UCSD-AML1 (cell line): ENCODE results near the gene MTLN.
"Not testable (repeated sequence)": the region's sequence is repeated elsewhere in the genome, so short reads cannot be mapped to it uniquely, and the experiment has no call there.

Experiments used
- DNase-seq: peaks from one replicate; lab custom pipeline; 2025; ENCODE audit not compliant: unreplicated experiment; lab: John Stamatoyannopoulos, UW

The MTLN gene

DNA sequence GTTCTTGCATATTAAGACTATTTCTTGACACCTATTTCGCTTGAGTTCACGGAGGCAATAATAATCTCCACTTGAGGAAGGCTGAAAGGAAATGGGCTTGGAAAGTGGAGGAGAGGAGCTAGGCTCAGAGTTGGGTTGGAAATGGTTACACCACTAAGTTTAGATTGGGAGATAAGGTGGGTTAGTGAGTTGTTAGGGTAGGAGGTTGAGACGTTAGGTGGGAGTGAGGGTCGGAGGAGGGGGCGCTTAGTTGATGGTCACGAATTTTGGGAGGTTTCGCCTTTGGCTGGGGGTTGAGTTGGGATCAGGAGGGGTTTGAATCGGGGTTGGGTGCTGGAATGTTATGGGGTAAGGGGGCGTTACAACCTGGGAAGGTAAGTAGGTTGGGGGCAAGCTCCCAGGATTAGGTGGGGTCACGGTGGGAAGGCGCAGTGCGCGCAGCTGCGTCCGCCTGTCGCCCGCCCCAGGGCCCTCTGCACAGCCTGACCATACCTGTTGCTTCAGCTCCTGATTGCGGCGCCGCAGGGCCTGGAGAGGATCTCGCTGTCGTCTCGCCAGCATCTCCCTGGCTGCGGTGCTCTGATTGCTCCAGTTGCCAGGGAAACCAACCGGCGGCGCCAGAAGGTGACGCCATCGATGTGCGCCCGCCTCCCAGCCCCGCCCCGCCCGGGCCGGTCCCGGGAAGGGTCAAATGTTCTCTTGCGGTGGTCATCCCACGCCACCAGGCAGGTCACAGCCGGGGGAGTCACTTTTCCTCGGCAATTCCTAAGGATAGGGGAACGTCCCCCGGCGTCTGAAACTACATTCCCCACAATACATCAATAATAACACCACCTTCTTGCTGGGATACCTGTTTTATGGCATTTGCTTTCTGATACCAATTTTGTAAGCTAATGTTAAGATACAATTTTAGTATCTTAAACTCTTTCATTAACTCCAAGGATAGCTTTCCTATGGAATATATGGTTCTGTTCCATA, 7.7 kb downstream of the MTLN start, which contains the start of gene NPHP1:
NPHP1 (minus strand) TSS at position 606 of the 978 bp plus-strand sequence; CDS start at position 561, 45 bp downstream.
- peak; percentile 79 for DNase-seq

DNA sequence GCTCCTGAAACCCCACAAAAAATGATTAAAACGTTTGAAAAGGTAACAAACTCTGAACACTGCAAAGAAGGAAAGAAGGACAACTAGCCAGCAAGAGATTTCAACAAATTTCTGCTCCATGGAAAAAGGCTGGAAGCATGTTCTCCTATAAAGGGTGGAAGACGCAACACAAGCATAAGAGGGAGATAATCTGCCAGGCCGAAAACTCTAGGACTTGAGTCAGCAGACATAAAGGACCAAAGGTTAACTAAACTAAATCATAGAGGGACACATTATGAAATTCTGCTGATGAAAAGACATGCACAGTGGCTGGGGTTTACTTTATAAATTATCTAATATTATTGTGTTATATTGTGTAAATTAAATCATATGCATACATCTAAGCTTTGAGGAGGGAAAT, 14.3 kb downstream of the MTLN start:
- no peak for DNase-seq

GRCh38 chr2:110197452-110197851, 14.9 kb downstream of the MTLN start:
- no peak for DNase-seq

DNA sequence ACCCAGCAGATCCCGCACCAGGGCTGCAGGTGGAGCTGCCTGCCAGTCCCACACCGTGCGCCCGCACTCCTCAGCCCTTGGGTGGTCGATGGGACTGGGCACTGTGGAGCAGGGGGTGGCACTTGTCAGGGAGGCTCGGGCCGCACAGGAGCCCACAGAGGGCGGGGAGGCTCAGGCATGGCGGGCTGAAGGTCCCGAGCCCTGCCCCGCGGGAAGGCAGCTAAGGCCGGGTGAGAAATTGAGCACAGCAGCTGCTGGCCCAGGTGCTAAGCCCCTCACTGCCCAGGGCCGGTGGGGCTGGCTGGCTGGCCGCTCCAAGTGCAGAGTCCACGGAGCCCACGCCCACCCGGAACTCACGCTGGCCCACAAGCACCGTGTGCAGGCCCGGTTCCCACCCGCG, 22.2 kb downstream of the MTLN start:
- not testable (repeated sequence) for DNase-seq

GRCh38 chr2:110182449-110182848, 29.9 kb downstream of the MTLN start:
- DNase-seq = no peak

DNA sequence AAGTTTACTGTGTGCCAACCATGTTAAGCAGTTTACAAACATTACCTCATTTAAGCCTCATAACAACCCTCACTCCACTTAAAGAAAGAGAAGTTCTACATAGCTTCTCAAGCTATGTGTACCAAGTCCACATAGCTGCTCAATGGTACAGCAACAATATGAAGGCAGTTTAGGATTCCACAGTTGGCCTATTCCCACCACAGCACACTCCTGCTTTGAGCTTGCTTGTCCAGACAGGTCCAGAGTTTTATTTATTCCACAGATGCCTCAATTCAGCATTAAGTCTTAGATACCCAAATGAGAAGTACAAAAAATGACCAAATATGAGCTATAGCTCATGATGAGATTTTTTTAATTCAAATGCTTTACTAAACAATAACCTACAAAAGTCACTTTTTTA, 32.3 kb downstream of the MTLN start:
- no peak for DNase-seq

- no peak for DNase-seq
Observed at GRCh38 chr2:110173523-110173922, 38.8 kb downstream of the MTLN start.

GRCh38 chr2:110172506-110172905, 39.8 kb downstream of the MTLN start:
- no peak for DNase-seq

DNA sequence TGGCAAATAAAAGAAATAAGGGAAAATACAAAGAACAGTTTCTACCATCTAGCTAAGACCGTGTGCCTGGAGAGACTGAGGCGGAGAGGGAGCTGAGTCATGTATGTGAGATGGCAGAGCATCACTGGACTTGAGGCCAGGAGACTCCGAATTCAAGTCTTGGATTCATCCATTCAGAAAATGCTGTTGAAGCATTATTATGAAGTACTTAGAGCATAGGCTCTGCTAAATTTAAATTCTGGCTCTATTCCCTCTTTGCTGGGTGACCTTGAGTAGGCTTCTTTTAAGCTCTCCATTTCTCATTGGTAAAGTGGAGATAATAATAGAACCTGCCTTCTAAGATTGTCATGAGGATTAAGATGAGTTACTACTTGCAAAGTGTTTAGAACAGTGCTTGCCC, 42.2 kb downstream of the MTLN start:
- DNase-seq = no peak

GRCh38 chr2:110167326-110168000, 44.9 kb downstream of the MTLN start:
- no peak for DNase-seq

- no peak for DNase-seq
Observed at GRCh38 chr2:110166266-110166665, 46.1 kb downstream of the MTLN start.
